Myocyte (in vitro differentiated cells): ENCODE data around the gene TMCC1. TPM values are rescaled to one million over a fixed set of nuclear protein-coding genes. Genes with fewer than 3 reads are reported as not detected.
"Not testable (repeated sequence)": the region's sequence is repeated elsewhere in the genome, so short reads cannot be mapped to it uniquely, and the experiment has no call there.

ENCODE experiments used
- DNase-seq: peaks from one replicate; pipeline ENCODE4 v3.0.0-alpha.2; 2012; ENCODE audit warnings: low read depth
- total RNA-seq: library from RNA; depleted of rRNA; stranded (reverse); fragments of >200 nt; gene quantifications from 2 replicates; pipeline ENCODE4 v1.2.3, GENCODE V29; 2014

The TMCC1 gene
- total RNA-seq, 1 donor from 2014 or later = 20.8 TPM

DNA sequence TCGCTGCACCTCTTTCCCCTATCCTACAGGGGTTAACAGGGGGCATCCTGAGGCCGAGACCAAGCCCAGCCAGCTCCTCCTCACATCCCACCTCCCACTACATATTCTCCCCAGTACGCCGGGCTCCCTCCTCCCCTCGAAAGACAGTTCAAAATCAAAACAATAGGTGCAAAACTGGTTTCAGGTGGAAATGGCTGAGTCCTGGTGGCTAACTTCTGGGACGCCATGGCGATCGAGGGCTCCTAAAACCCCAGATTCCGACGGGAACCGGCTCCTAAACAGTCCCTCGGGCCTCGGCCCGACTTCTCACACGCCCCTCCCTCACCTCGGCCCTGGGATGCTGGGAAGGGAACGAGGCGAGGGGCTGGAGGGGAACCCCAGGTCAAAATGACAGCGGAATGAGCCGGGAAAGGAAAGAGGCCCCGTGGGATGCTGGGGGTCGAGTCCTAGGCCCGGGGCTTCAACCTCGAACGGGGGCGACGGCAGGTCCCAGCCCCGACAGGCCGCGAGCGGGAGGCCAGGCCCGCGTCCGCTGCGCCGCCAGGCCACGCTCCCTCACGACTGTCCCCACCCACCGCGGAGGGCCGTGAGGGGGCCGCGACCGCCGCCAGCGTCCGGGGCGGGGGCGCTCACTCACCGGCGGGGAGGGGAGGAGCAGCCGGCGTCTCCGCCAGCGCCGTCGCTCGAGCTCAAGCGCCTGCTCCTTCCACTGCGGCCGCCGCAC, 492 bp downstream of the TMCC1 start:
- DNase-seq = peak; percentile 72

DNA sequence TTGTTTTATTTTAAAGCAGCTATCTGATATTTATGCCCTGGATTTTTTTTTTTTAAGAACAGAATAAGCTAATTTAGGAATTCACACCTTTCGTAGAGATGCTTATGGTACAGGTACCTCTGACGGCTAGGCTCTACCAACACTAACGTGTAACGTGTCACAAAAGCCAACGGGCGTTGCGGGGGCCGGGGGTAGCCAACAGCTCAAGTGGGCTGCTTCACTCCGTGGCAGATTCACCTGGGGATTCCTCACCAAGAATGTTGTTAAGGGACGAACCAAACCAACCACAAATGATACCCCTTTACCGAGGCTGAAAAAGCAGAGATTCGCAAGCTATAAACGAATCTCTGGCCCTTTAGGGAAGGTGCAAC, 1.0 kb downstream of the TMCC1 start:
- no peak for DNase-seq

DNA sequence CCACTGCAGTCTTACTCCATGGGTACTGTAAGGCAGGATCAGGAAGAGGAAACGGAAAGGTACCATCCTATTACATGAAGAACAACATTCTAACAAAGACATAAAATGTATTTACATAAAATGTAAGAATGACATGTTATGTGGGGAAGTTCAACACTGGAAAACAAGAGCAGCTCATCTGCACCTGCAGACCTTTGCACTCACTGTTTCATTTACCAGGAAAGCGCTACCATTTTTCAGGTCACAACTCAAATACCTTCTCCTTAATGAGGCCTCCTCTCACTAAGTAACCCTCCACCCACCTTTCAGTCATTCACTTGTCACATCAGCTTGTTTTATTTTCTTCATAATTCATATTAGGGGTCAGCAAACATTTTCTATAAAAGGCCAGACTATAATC, 2.6 kb downstream of the TMCC1 start:
- DNase-seq = no peak

DNA sequence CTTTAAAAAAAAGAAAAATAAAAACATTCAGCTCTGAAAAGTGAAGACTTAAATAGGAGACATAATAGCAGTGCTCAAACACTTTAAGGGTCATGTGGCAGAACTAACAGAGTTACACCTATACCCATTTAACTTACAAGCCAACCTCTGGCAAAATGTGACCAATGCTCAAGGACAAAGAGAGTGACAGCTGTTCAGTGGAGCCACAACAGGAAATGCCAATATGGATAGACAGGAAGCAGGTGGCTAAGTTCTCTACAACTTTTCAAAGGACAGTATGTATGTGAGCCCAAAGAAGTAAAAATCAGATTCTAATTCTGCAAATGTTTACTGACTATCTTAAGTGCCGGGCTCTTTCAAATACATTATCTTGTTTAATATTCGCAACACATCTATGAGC, 3.4 kb downstream of the TMCC1 start:
- peak; percentile 88 for DNase-seq

DNA sequence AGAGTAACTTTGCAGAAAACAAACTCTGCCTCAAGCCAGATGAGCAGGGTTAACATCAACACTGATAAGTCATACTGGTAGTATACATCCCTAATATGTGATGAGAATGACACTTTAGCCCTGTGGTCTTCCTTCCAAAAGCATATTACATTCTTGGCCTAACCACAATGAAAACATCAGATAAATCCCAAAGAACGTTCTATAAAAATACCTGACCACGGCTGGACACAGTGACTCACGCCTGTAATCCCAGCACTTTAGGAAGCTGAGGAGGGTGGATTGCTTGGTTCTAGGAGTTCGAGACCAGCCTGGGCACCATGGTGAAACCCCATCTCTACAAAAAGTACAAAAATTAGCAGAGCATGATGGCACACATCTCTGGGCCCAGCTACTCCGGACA, 4.7 kb downstream of the TMCC1 start:
- peak; percentile 86 for DNase-seq

DNA sequence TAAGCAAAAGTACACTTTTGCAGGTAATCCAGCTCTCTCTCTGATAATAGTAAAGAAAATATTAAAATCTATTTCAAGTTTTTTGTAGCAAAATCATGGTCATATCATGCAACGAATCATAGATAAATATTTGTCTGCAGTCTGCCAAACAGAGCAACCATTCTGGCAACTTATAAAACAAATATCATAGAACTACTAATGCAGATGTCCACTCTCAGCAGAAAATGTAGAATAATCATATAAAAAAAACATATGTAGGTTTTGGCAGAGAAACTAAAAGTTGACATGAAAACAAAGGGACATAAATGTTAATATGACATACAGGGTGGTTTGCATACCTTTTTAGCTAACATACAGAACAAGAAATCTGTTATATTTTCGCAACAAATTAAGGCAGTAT, 12.2 kb downstream of the TMCC1 start:
- DNase-seq = no peak

DNA sequence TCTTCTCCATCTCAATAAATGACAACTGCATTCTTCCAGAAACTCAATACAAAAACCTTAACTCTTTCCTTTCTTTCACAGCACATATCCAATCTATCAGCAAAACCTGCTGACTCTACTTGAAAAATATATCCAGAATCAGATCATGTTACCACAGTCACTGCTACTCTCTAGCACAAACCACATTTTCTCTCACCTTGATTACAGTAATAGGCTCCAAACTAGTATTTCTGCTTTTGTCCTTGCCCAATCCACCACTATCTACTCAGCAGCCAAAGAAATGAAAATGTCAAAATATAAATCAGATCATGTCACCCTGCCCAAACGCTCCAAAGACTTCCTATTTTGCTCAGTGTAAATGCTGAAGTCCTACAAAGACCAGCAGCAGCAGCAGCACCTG, 15.2 kb downstream of the TMCC1 start:
- no peak for DNase-seq

DNA sequence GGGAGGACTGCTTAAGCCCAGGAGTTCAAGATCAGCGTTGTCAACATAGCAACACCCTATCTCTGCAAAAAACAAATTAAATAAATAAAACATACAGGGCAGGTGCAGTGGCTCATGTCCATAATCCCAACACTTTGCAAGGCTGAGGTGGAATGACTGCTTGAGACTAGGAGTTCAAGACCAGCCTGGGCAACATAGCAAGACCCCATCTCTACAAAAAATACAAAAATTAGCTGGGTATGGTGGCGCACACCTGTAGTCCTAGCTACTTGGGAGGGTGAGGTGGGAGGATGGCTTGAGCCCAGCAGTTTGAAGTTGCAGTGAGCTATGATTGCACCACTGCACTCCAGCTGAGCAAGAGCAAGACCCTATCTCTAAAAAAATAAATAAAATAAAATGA, 19.0 kb downstream of the TMCC1 start:
- not testable (repeated sequence) for DNase-seq

DNA sequence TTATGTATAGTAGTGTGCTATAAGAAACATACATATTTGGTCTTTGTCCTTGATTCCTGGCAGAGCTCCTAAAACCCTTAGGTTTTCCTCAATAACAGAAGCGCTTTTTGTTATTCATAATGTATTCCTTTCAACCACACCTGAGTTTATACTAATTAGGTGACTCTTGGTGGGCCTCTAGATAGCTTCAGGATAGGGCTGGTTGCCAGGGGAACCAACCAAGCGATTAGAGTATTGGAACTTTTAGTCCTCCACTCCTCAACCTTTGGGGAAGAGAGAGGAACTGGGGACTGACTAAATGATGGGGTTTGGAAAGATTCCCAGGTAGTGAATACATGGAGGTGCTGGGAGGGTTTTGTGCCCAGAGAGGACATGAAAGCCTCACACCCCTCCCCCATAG, 24.6 kb downstream of the TMCC1 start:
- no peak for DNase-seq

DNA sequence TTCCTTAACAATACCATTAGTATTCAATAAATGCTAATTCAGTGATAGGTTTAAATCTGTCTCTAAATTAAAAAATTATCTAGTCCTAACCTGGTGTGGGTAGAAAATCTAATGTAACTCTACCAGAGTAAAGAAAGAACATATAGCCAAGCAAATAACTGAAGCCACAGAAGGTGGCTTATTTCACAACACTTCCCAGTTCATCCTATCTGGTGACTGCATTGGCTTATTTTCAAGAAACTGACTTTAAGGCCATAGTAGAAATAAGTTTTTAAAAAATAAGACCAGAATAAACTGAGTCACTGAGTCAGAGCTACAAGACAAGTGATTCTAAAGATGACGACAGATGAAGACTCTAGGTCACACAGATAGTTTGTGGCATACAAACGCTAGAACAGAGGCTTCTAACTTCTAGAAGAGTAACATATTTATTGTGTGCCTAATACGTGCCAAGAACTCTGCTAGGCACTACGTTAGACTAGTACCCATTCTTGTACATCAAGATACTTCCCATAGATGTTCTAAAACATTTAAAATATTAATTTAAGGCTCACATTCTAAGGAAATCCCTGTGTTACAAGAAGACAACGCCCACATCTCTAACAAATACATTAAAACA, 25.9 kb downstream of the TMCC1 start:
- no peak for DNase-seq

DNA sequence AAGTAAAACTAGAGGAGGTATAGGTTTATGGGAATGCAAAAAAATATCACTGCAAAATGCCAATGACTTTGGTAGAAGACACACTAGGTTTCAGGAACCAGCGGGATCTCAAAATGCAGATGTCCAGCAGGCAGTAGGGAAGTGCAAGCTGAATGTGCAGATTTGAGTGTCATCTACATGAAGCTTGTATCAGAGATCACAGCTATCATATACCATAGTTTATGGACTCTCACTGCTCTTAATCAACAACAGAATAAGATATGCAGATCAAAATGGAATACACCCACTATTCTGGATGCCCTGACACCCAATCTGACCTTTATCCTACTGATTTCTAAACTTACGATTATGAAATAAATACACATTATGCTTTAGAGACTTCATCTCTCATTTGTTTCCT, 27.7 kb downstream of the TMCC1 start:
- DNase-seq = no peak

DNA sequence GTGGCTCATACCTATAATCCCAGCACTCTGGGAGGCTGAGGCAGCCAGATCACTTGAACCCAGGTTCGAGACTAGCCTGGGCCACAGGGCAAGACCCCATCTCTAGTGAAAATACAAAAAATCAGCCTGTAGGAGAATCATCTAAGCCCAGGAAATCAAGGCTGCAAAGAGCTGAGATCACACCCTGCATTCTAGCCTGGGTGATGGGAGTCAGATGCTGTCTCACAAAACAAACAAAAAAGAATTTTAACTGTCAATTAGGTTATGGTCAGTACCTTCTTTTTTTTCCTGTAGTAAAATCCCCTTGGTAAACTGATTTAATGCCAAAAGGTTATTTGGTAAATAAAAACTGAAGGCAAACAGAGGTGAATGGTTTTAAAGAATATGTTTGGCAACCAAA, 29.0 kb downstream of the TMCC1 start:
- DNase-seq = no peak

DNA sequence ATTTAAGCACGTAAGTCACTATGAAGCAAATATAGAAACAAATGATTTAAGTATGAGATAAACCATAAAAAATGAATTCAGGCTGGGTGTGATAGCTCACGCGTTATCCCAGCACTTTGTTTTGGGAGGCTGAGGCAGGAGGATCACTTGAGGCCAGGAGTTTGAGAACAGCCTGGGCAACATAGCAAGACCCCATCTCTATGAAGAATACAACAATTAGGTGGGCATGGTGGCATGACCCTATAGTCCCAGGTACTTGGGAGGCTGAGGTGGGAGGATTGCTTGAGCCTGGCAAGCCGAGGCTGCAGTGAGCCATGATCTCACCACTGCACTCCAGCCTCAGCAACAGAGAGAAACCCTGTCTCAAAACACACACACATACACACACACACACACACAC, 34.2 kb downstream of the TMCC1 start:
- DNase-seq = no peak

DNA sequence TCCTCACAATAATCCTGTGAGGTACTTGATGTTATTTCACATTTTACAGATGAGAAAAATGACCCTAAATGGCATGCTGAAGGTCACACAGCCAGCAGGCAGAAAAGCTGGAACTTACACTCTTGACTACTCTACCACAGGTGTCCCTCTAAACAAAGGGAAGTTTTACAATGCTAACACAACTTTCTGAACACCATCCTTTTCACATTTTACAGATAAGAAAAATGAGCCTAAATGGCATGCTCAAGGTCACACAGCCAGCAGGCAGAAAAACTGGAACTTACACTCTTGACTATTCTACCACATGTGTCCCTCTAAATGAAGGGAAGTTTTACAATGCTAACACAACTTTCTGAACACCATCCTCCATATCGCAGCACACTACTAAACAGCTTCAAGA, 35.6 kb downstream of the TMCC1 start:
- no peak for DNase-seq

DNA sequence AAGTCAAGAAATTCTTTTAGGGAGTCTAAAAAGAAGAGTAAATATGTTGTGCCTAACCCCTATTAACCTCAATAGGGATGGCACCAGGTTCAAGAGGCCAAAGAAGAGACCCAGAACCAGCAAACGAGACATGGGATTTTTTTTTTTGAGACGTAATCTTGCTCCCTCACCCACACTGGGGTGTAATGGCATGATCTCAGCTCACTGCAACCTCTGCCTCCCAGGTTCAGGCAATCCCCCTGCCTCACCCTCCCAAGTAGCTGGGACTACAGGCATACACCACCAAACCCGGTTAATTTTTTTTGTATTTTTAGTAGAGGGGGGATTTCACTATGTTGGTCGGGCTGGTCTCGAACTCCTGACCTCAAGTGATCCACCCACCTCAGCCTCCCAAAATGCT, 36.7 kb downstream of the TMCC1 start:
- DNase-seq = not testable (repeated sequence)

DNA sequence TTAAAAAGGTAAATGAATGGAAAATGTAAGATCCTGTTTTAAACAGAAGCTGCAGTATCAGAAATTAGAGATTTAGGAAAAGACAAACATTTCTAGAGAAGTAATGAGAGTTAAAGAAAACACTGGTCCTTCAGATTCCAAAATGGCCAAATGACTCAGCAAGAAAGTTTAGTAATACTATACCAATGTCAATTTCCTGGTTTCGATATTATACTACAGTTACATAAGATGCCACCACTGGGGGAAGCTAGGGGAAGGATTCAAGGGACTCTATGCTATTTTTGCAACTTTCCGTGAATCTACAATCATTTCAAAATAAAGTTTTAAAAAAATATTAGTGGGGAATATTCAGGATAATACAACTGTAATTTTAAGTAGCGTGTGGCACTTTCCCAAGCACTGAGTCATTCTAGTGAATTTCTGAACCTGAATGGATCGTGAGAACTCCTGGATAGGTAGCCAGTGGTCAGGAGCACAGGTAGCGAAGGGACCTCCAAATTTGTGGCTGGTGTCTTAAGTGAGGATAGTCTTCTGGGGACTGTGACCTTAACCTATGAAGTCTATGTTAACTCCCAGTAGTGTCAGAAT, 37.6 kb downstream of the TMCC1 start:
- peak; percentile 37 for DNase-seq

DNA sequence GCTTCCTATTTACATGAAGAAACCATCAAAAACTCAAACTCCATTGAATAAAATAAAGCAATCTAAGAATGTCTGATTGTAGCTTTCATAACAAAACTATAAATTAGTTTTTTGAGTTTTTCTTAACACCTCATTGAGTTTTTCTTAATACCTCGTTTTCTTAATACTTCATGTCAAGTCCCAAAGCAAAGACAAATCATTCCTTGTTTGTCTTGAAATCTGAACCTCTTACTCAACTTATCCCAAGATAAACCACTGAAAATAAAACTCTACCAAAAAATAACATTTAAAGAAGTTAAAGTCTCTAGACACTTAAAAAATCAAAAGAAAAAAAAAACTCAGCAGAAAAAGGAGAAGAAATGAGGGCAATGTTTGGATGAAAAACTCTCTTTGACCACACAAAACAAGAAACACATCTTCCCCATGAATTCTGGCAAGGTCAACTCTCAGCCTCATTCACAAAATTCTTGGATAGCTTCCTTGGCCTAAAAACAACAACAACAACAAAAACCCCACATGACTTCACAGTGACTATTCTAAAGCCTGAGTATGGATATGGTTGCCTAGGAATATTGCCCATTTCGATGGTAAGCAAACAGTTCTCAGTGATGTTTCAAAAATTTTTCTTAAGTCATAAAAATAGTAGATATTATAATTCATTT, 38.2 kb downstream of the TMCC1 start:
- DNase-seq = peak; percentile 48

DNA sequence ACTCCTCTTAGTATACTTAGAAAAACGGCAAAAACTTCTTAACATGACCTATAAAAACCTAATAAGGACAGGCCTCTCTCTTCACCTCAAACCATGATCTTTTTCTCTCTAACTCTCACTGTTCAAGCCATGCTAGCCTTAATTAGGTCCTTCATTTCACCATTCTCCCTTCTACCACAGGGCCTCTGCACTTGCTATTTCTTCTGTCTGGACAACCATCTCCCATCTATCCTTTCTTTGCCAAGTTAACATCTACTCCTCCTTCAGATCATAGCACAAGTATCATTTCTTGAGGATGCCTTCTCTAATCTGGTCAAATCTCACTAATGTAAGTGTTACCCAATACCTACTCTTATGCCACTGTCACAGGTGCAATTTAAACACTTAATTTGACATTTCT, 39.1 kb downstream of the TMCC1 start:
- DNase-seq = no peak

DNA sequence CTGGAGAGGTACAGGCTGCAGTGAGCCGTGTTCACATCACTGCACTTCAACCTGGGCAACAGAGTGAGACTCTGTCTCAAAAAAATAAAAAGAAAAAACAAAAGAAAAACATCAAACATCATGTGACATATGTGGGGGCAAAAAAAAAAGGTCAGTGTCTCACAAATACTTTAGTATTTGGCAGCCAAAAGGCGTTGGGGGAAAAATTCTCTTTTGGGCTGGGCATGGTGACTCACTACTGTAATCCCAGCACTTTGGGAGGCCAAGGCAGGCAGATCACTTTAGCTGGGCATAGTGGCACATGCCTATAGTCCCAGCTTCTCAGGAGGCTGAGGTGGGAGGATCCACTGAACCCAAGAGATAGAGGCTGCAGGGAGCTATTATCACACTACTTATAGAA, 47.6 kb downstream of the TMCC1 start:
- DNase-seq = peak; percentile 29

DNA sequence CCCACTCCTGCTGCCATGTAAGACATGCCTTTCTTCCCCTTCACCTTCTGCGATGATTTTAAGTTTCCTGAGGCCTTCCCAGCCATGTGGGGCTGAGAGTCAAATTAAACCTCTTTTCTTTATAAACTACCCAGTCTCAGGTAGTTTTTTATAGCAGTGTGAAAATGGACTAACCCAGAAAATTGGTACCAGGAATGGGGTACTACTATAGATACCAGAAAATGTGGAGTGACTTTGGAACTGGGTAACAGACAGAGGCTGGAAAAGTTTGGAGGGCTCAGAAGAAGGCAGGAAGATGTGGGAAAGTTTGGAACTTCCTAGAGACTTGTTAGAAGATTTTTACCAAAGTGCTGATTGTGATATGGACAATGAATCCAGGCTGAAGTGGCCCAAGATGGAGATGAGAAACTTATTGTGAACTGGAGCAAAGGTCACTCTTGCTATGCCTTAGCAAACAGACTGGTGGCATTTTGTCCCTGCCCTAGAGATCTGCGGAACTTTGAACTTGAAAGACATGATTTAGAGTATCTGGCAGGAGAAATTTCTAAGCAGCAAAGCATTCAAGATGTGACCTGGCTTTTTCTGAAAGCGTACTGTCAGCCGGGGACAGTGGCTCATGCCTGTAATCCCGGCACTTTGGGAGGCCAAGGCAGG, 52.7 kb downstream of the TMCC1 start:
- DNase-seq = no peak

DNA sequence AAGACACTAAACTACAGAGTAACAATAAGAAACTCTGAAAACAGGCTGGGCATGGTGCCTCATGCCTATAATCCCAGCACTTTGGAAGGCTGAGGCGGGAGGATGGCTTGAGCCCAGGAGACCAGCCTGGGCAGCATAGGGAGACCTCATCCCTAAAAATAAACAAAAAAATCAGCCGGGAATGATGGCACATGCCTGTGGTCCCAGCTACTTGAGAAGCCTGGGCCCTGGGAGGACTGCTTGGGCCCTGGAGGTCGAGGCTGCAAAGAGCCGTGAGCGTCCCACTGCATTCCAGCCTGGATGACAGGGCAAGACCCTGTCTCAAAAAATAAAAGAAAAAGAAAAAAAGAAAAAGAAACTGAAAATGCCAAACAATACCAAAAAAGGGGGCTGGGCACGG, 55.4 kb downstream of the TMCC1 start:
- peak; percentile 87 for DNase-seq

DNA sequence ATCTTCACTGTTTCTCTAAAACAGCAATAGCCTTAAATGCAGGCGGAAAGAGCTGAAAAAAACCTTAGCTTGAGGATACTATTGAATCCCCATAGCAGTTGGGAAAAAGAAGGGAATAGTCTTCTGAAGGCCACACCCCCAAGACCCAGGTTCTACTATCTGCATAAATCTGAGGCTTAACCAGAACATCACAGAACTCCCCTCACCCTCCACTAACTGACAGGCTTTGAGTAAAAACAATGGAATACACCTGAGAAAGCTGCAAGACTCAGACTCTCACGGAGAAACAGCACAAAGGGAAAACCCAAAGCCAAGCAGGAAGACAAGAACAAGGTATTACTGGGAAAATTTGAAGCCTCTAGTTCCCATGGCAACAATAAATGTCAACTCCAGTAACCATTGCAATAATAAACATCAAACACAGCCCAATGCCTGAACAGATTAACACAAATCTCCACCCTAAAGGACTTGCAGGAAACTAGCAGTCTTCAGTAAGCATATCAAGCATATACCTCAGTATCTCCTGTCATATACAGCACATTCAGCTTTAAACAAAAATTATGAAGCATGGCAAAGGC, 56.4 kb downstream of the TMCC1 start:
- DNase-seq = no peak
